ENCODE measurements around the gene ALKBH6. TPM values are rescaled to one million over a fixed set of nuclear protein-coding genes. Genes with fewer than 3 reads are reported as not detected.

Gene ALKBH6
- total and polyA plus RNA-seq, 9 of the 15 experiments (the other 6 are each of a cell fraction or from before 2014, with no cell fraction given), result 0.67 to 62.0 (median 34.5) TPM

GRCh38 chr19:36025541-36025940, 11.5 kb upstream of the ALKBH6 start:
- H3K27ac ChIP-seq (ENCODE audit: extremely low read depth, low read depth, low read length), result no peak overlapping the region
- no peak overlapping the region for H3K4me2 ChIP-seq (ENCODE audit: insufficient read depth, low read length)
- H4K20me1 ChIP-seq (replicated peaks; ENCODE audit: control insufficient read depth, insufficient read depth, low read length), result no peaks in the 10 kb centered on the region
- DNase-seq (ENCODE audit: extremely low read depth in 1 of 4, low spot score in 3 of 4) (peak in 2 of 4 experiments; percentile 16 to 31), FAIRE-seq (peak; percentile 56), ATAC-seq (peak; percentile 64)
- in situ Hi-C loops (cut with MboI) (no loop called here), intact Hi-C loops (cut with micrococcal nuclease) (no loop called here)
- H3K9ac ChIP-seq (ENCODE audit: insufficient read depth in 1 of 2, low read depth in 2 of 2, low read length in 2 of 2), result no peak overlapping the region
- TF ChIP-seq NR2C2 (CRISPR knock-in tag; IDR thresholded peaks at IDR 0.05), result no peak
- TF ChIP-seq NR2C2 (tag; IDR thresholded peaks at IDR 0.05), result peak; percentile 46
- TF ChIP-seq TCF7L2 (IDR thresholded peaks at IDR 0.05; ENCODE audit: low read depth, low read length), result no peak
- TF ChIP-seq SAFB2 (IDR thresholded peaks at IDR 0.05; ENCODE audit: borderline replicate concordance, low read depth, low read length, severe bottlenecking), result no peak
- no peak for TF ChIP-seq RCOR1 (IDR thresholded peaks at IDR 0.05; ENCODE audit: borderline replicate concordance in 1 of 2, low read depth in 2 of 2, low read length in 2 of 2)
- TF ChIP-seq CEBPB (tag; IDR thresholded peaks at IDR 0.05), result no peak
- no peak for TF ChIP-seq ZBTB26 (CRISPR knock-in tag; IDR thresholded peaks at IDR 0.05)
- peak; percentile 87 for TF ChIP-seq NR2C1 (IDR thresholded peaks at IDR 0.05)
- TF ChIP-seq NR2C1 (tag; IDR thresholded peaks at IDR 0.05), result peak; percentile 85
- no peak for TF ChIP-seq HOXB6 (CRISPR knock-in tag; IDR thresholded peaks at IDR 0.05; ENCODE audit: borderline replicate concordance)
- TF ChIP-seq ZNF696 (CRISPR knock-in tag; conservative IDR thresholded peaks at IDR 0.05), result no peak
- TF ChIP-seq STAG1 (CRISPR knock-in tag; IDR thresholded peaks at IDR 0.05; ENCODE audit: borderline replicate concordance), result no peak
- no peak for TF ChIP-seq ELF4 (CRISPR knock-in tag; IDR thresholded peaks at IDR 0.05)
- H3K79me2 ChIP-seq (ENCODE audit: control insufficient read depth, insufficient read depth, low read length), result no peaks in the 10 kb centered on the region
- BruUV-seq (replicated peaks), result no TSS peak
- H3K4me3 ChIP-seq, result no peak overlapping the region
- no peak overlapping the region for H2AFZ ChIP-seq (ENCODE audit: low read depth, low read length)
- WGBS (ENCODE audit: insufficient coverage, low coverage, missing lambda C conversion rate), result 10% methylated on average over 1 of the region's 1 CpG
- H3K4me1 ChIP-seq (replicated peaks in 1 of 2; ENCODE audit: control insufficient read depth in 2 of 2, insufficient read depth in 2 of 2, low read length in 2 of 2), result peaks cover 0 to 7% of the 10 kb centered on the region in 2 experiments; a peak in 1 of 5 replicates
- peaks cover 52% of the 10 kb centered on the region; the same call in 2 of the 3 replicates for H3K36me3 ChIP-seq (ENCODE audit: control insufficient read depth, insufficient read depth, low read length)
- no peaks in the 10 kb centered on the region for H3K9me1 ChIP-seq (ENCODE audit: control insufficient read depth, insufficient read depth, low read length)
- CTCF ChIA-PET (ENCODE audit: low intra/inter-chr PET ratio), result no interaction called here
- H3K9me3 ChIP-seq (replicated peaks; ENCODE audit: control insufficient read depth, insufficient read depth, low read depth, low read length), result no peaks in the 10 kb centered on the region
- POLR2A ChIA-PET, result no interaction called here
- no peaks in the 10 kb centered on the region for H3K27me3 ChIP-seq (ENCODE audit: control insufficient read depth in 2 of 2, insufficient read depth in 2 of 2, low read length in 2 of 2)

Measured in K562 (cell line).